ENCODE results near the gene BICC1.
"Not testable (repeated sequence)": the region's sequence is repeated elsewhere in the genome, so short reads cannot be mapped to it uniquely, and the experiment has no call there.

The BICC1 gene

DNA sequence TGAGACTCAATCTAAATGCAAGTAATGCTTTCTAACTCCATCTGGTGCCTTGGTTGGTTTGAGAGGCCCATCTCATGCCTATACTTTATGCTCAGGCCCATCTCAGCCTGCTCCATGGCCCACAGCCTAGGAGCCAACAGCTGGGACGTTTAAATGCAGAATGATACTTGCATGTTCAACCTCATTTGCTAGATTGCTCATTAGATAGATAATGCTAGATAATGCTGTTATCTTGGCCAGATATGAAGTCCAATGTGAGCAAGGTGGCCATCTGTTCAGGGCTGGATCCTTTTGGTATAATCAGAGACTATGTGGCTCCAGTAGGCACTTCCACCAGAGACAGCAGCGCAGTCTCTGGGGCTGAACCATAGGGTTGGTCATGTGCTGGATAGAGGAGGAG, 342.1 kb downstream of the BICC1 start:
- DNase-seq (ENCODE audit: low read depth): no peak
- no peak overlapping the region for H3K4me3 ChIP-seq (ENCODE audit: low read depth, low read length)
- TF ChIP-seq, protein P1, sequence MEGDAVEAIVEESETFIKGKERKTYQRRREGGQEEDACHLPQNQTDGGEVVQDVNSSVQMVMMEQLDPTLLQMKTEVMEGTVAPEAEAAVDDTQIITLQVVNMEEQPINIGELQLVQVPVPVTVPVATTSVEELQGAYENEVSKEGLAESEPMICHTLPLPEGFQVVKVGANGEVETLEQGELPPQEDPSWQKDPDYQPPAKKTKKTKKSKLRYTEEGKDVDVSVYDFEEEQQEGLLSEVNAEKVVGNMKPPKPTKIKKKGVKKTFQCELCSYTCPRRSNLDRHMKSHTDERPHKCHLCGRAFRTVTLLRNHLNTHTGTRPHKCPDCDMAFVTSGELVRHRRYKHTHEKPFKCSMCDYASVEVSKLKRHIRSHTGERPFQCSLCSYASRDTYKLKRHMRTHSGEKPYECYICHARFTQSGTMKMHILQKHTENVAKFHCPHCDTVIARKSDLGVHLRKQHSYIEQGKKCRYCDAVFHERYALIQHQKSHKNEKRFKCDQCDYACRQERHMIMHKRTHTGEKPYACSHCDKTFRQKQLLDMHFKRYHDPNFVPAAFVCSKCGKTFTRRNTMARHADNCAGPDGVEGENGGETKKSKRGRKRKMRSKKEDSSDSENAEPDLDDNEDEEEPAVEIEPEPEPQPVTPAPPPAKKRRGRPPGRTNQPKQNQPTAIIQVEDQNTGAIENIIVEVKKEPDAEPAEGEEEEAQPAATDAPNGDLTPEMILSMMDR (IDR thresholded peaks at IDR 0.05; ENCODE audit: insufficient read depth, low read depth, low read length, missing control alignments): no peak

DNA sequence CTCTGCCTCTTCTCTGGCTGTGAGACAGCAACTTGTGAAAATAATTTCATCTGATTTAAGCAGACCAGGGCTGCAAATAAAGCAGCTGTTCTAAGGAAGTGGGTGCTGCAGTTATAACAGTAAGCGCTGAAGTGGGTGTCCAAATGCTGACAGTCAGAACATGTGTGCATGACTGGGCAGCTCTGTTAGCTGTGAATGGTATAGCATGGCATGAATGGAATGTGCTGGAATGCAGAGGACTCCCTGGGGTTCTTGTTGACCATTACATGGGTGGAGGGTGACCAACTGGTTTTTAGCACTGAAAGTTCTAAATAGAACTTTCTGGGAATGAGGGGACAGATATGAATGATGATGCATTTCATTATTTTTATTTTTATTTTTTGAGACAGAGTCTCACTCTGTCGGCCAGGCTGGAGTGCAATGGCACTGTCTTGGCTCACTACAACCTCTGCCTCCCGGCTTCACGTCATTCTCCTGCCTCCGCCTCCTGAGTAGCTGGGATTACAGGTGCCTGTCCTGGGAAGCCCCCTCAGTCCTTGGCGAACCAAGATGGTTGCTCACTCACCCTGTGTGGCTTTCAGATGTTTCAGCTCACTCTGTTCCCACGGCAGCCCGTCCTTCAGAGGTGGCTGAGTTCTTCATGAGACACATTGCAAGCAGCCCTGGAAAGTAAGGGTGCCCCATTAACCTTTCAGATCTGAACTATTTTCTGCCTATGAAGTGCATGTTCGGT, 344.0 kb downstream of the BICC1 start:
- TF ChIP-seq, protein P1 (IDR thresholded peaks at IDR 0.05; ENCODE audit: insufficient read depth, low read depth, low read length, missing control alignments): no peak
- H3K4me3 ChIP-seq (ENCODE audit: low read depth, low read length): no peak overlapping the region
- no peak for DNase-seq (ENCODE audit: low read depth)

DNA sequence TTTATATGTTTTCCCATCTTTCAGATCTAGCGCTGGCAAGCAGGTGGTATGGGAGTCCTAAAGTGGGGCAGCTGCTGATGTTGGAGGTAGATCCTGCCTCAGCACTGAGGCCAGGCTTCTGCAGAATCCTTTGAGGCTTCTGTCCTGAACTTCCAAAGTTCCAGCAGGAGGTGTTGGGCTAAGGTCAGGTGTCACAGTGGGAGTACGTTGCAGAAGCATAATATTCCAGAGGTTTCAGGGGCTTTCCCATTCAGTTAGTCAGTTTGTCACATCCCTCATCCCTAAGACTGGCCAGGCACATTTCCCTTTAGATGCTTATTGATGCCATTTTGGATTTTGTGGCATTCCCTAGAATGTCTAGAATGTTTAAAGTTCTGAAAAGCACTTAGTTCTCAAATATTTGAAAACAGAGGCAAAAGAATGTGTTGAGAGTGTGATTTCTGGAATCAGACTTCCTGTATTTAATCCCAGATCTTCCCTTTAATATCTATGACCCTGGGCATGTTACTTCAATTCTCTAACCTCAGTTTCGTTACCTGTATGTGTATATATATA, 344.7 kb downstream of the BICC1 start:
- no peak for DNase-seq (ENCODE audit: low read depth)
- TF ChIP-seq, protein P1 (IDR thresholded peaks at IDR 0.05; ENCODE audit: insufficient read depth, low read depth, low read length, missing control alignments): no peak
- H3K4me3 ChIP-seq (ENCODE audit: low read depth, low read length): no peak overlapping the region

DNA sequence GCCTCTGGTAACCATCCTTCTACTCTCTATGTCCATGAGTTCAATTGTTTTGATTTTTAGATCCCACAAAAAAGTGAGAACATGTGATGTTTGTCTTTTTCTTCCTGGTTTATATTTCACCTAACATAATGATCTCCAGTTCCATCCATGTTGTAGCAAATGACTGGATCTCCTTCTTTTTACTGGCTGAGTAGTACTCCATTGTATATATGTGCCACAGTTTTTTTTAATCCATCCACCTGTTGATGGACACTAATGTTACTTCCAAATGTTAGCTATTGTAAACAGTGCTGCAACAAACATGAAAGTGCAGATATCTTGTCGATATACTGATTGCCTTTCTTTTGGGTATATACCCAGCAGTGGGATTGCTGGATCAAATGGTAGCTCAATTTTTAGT, 345.5 kb downstream of the BICC1 start:
- not testable (repeated sequence) for H3K4me3 ChIP-seq (ENCODE audit: low read depth, low read length); DNase-seq (ENCODE audit: low read depth)

DNA sequence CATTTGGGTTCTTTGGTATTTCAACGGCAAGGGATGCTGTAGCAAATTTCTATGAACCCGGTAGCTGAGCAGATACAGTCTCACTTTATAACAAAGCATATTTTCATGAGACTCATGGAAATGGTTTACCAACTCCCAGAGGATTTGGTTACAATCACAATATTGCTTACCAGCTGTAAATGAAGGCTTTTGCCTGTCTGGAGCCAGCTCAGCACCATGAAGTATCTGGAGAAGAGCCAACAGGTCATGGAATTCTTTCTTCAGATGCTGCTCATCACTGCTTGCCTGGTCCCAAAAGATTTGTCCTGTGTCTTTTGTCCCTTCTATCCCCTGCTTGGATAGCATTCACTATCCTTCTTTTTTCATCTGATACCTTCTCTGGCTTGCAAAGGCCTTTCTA, 346.9 kb downstream of the BICC1 start:
- no peak for DNase-seq (ENCODE audit: low read depth)
- no peak overlapping the region for H3K4me3 ChIP-seq (ENCODE audit: low read depth, low read length)
- TF ChIP-seq, protein P1 (IDR thresholded peaks at IDR 0.05; ENCODE audit: insufficient read depth, low read depth, low read length, missing control alignments): no peak

DNA sequence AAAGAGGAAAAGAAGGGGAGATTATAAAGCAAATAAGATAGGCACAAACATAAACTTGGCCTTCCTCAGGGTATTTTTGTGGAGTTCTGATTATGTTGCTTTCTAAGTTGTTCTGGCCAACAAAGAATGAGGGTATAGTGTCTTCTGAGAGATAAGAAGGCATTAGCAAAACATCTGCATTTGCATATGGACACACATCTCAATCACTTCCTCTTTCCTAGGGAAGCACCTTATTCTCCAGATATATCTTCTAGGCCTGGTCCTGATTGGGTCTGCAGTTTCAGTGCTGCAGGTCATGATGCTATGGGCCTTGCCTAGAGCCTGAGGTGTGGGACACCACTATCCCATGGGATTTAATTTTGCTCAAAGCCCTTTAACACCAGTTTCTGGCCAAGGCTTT, 355.0 kb downstream of the BICC1 start:
- TF ChIP-seq, protein P1 (IDR thresholded peaks at IDR 0.05; ENCODE audit: insufficient read depth, low read depth, low read length, missing control alignments): no peak
- H3K4me3 ChIP-seq (ENCODE audit: low read depth, low read length): no peak overlapping the region
- peak; percentile 18 for DNase-seq (ENCODE audit: low read depth)

DNA sequence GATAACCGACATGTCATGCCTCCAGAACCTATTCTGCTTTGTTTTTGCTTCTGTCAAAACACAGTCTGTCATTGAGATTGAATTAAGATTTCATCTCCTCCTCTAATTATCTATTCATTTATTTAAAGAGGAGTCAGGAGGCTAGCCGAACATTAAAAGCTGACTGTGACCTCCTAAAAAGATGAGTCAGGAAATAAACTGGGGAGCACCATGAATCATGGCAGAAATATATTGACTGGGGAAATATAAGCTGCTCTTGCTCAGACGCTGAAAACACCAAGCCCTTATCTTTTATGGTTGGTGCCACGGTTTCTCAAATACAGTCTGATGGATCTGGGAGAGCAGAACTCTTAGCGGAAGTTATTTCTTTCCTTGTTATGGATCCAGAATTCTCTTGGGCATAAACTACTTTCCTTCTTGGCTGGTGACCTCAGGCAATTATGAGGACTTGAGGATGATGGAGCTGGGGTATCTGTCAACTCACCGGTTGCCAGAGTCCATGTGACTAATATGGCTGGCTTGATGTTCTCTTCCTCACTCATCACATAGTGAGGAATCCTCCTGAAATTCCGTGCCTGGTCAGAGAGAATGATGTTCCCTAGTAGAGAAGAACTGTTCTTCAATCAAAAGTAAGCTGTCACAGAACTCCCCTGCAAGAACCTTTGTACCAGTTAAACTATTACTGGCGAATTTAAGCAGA, 356.2 kb downstream of the BICC1 start:
- no peak overlapping the region for H3K4me3 ChIP-seq (ENCODE audit: low read depth, low read length)
- DNase-seq (ENCODE audit: low read depth): no peak
- TF ChIP-seq, protein P1 (IDR thresholded peaks at IDR 0.05; ENCODE audit: insufficient read depth, low read depth, low read length, missing control alignments): no peak
